MM.1S (cell line): ENCODE measurements around the gene SPOCK2.

Experiments
- DNase-seq: peaks from one replicate; pipeline ENCODE4 v3.0.0-alpha.2; 2015
- H2AFZ ChIP-seq: fragments of 300-600 bp; sonication (generic); 2 replicates; pipeline ENCODE4 v1.6.0; 2016; ENCODE audit warnings: antibody characterized with exemption, low read length
- H3F3A ChIP-seq: fragments of 300-600 bp; sonication (generic); 2 replicates; pipeline ENCODE4 v1.6.1; 2016; ENCODE audit warnings: mild to moderate bottlenecking, antibody characterized with exemption, low read length, moderate library complexity, mixed read lengths; ENCODE audit not compliant: insufficient read depth
- H3K27ac ChIP-seq: fragments of 300-600 bp; sonication (generic); 2 replicates; pipeline ENCODE4 v1.5.1; 2016; ENCODE audit warnings: mild to moderate bottlenecking, low read length
- H3K27me3 ChIP-seq: fragments of 300-600 bp; sonication (generic); replicated peaks from 2 replicates; pipeline ENCODE4 v1.6.0; 2016; ENCODE audit warnings: low read length; ENCODE audit not compliant: insufficient read depth
- H3K36me3 ChIP-seq: fragments of 300-600 bp; sonication (generic); replicated peaks from 2 replicates; pipeline ENCODE4 v1.6.1; 2016; ENCODE audit warnings: mild to moderate bottlenecking, low read length, mixed read lengths; ENCODE audit not compliant: insufficient read depth
- H3K4me1 ChIP-seq: fragments of 300-600 bp; sonication (generic); 2 replicates; pipeline ENCODE4 v1.6.1; 2016; ENCODE audit warnings: low read length, mixed read lengths
- H3K4me2 ChIP-seq: fragments of 300-600 bp; sonication (generic); 2 replicates; pipeline ENCODE4 v1.6.0; 2016; ENCODE audit warnings: low read depth, low read length
- H3K4me3 ChIP-seq: fragments of 300-600 bp; sonication (generic); 2 replicates; pipeline ENCODE4 v1.5.1; 2016; ENCODE audit warnings: low read length, mixed read lengths
- H3K79me2 ChIP-seq: fragments of 300-600 bp; sonication (generic); 2 replicates; pipeline ENCODE4 v1.6.1; 2016; ENCODE audit warnings: mixed run types, low read length, mixed read lengths
- H3K9ac ChIP-seq: fragments of 300-600 bp; sonication (generic); 2 replicates; pipeline ENCODE4 v1.6.1; 2016; ENCODE audit warnings: low read length, mixed read lengths
- H3K9me2 ChIP-seq: fragments of 300-600 bp; sonication (generic); replicated peaks from 2 replicates; pipeline ENCODE4 v1.6.1; 2016; ENCODE audit warnings: mild to moderate bottlenecking, low read length, mixed read lengths; ENCODE audit not compliant: insufficient read depth
- H3K9me3 ChIP-seq: fragments of 300-600 bp; sonication (generic); replicated peaks from 2 replicates; pipeline ENCODE4 v1.6.1; 2016; ENCODE audit warnings: mild to moderate bottlenecking, low read length, mixed read lengths; ENCODE audit not compliant: insufficient read depth
- H4K20me1 ChIP-seq: fragments of 300-600 bp; sonication (generic); 2 replicates; pipeline ENCODE4 v1.6.1; 2016; ENCODE audit warnings: mild to moderate bottlenecking, low read length, moderate library complexity, mixed read lengths; ENCODE audit not compliant: insufficient read depth
- CTCF ChIP-seq: fragments of 300-600 bp; sonication (generic); IDR thresholded peaks from 2 replicates; pipeline ENCODE4 v1.5.1; 2016; ENCODE audit warnings: antibody characterized with exemption, low read length, mixed read lengths
- EZH2 ChIP-seq: fragments of 300-600 bp; sonication (generic); optimal IDR thresholded peaks from 2 replicates; pipeline ENCODE3; 2017; ENCODE audit warnings: low read depth, mild to moderate bottlenecking, antibody characterized with exemption, low read length, mixed read lengths
- EZH2phosphoT487 ChIP-seq: fragments of 300-600 bp; sonication (generic); IDR thresholded peaks from 2 replicates; pipeline ENCODE4 v1.6.1; 2018; ENCODE audit warnings: antibody characterized with exemption, low read length

The SPOCK2 gene

GRCh38 chr10:72092171-72092924, 4.0 kb upstream of the SPOCK2 start:
- Histone ChIP-seq H3K36me3 (no peaks in the 10 kb centered on the region), H3K27ac (no peak overlapping the region), H2AFZ (no peak overlapping the region)

GRCh38 chr10:72090326-72090725, 2.0 kb upstream of the SPOCK2 start:
- no peak overlapping the region for H3K9ac ChIP-seq
- H3K4me1 ChIP-seq, result no peaks in the 10 kb centered on the region
- H3K4me3 ChIP-seq, result no peak overlapping the region
- H3K9me3 ChIP-seq, result no peaks in the 10 kb centered on the region
- no peaks in the 10 kb centered on the region for H4K20me1 ChIP-seq
- H3K4me2 ChIP-seq, result no peak overlapping the region
- no peaks in the 10 kb centered on the region for H3K36me3 ChIP-seq
- H3K27me3 ChIP-seq, result peaks cover 10% of the 10 kb centered on the region; the same call in 1 of the 2 replicates
- no peaks in the 10 kb centered on the region for H3K79me2 ChIP-seq
- DNase-seq, result no peak
- TF ChIP-seq EZH2phosphoT487, result no peak
- TF ChIP-seq EZH2, result no peak
- no peak for TF ChIP-seq CTCF
- H3F3A ChIP-seq, result no peaks in the 10 kb centered on the region
- H3K9me2 ChIP-seq, result no peaks in the 10 kb centered on the region
- H3K27ac ChIP-seq, result no peak overlapping the region
- no peak overlapping the region for H2AFZ ChIP-seq

More at GRCh38 chr10:72092171-72092924, 4.0 kb upstream of the SPOCK2 start:
- H3K9me3 ChIP-seq, result no peaks in the 10 kb centered on the region
- H3K79me2 ChIP-seq, result no peaks in the 10 kb centered on the region
- no peaks in the 10 kb centered on the region for H4K20me1 ChIP-seq
- TF ChIP-seq EZH2phosphoT487, result no peak
- no peak for TF ChIP-seq CTCF
- no peak for TF ChIP-seq EZH2
- no peaks in the 10 kb centered on the region for H3K4me1 ChIP-seq
- H3K9me2 ChIP-seq, result no peaks in the 10 kb centered on the region
- H3F3A ChIP-seq, result no peaks in the 10 kb centered on the region
- no peak overlapping the region for H3K4me2 ChIP-seq
- DNase-seq, result no peak
- no peak overlapping the region for H3K4me3 ChIP-seq
- H3K27me3 ChIP-seq, result peaks cover 10% of the 10 kb centered on the region; the same call in 1 of the 2 replicates
- no peak overlapping the region for H3K9ac ChIP-seq

GRCh38 chr10:72089618-72090017, 1.3 kb upstream of the SPOCK2 start:
- H3K36me3 ChIP-seq, result no peaks in the 10 kb centered on the region

More at GRCh38 chr10:72089618-72090017, 1.3 kb upstream of the SPOCK2 start:
- no peaks in the 10 kb centered on the region for H3K79me2 ChIP-seq
- no peak overlapping the region for H3K4me2 ChIP-seq
- H3K9ac ChIP-seq, result no peak overlapping the region
- no peak for DNase-seq
- H4K20me1 ChIP-seq, result no peaks in the 10 kb centered on the region
- no peaks in the 10 kb centered on the region for H3K9me2 ChIP-seq
- no peak overlapping the region for H3K27ac ChIP-seq
- H2AFZ ChIP-seq, result no peak overlapping the region
- no peaks in the 10 kb centered on the region for H3F3A ChIP-seq
- TF ChIP-seq EZH2, result no peak
- no peak for TF ChIP-seq EZH2phosphoT487
- no peak for TF ChIP-seq CTCF
- no peak overlapping the region for H3K4me3 ChIP-seq
- peaks cover 10% of the 10 kb centered on the region; the same call in 1 of the 2 replicates for H3K27me3 ChIP-seq
- H3K9me3 ChIP-seq, result no peaks in the 10 kb centered on the region
- H3K4me1 ChIP-seq, result no peaks in the 10 kb centered on the region
